Measurements from ENCODE around the gene ZNF142. TPM values are rescaled to one million over a fixed set of nuclear protein-coding genes. Genes with fewer than 3 reads are reported as not detected.

Gene ZNF142
- total RNA-seq, 1 experiment from 2014 or later, result 31.3 TPM

DNA sequence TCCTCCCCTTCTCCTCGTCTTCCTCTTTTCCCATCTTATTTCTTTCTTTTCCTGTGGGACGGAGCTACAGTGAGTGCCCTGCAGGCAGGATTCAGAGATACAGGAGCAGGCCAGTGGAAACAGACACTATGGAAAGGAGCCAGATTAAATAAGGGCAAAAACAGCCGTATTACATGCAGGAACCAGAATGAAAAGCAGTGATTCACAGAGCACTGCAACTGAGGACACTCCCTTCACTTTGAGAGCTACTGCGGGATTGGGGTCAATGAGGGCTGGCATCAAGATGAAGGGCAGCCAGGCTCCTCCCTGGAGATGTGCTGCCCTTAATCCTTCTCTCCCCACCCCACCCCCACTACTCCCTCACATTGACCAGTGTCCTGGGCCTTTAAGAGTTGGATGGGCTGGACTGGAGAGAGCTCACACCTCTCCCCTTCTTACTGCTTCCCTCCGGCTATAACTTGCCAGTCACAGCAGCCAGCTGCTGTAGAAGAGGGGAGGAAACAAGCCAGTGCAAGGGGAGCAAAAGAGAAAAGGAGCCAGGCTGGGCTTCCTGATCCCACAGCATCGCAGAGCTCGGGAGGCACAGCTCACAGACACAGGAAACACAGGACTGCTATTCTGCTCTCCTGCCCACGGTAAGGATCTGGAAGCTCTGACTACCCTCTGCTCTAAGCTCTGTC is 51.8 kb downstream of the ZNF142 start, which contains the start of gene PLCD4:
Gene PLCD4 (plus strand): TSS at position 464 of the 680 bp plus-strand sequence. CDS start 7,841 bp downstream, outside the sequence.
- Histone ChIP-seq H3K4me3 (ENCODE audit: low read depth in 2 of 2, low read length in 2 of 2) (peak within 1 kb of the TSS; percentile 31 to 50), H3K9me3 (ENCODE audit: control insufficient read depth, insufficient read depth, low read depth, low read length) (no peaks in the 10 kb centered on the region), H3K36me3 (ENCODE audit: control insufficient read depth, insufficient read depth, low read length) (no peaks in the 10 kb centered on the region), H3K4me1 (ENCODE audit: control insufficient read depth, insufficient read depth, low read length) (peaks cover 16% of the 10 kb centered on the region), H3K27ac (ENCODE audit: low read length) (peak within 1 kb of the TSS; percentile 42; the same call in 1 of the 2 replicates), H3K27me3 (ENCODE audit: control insufficient read depth, insufficient read depth, low read length) (no peaks in the 10 kb centered on the region)
- intact Hi-C loops (cut with micrococcal nuclease; ENCODE audit: unreplicated experiment) (no loop called here), in situ Hi-C loops (cut with HindIII; ENCODE audit: low pct_unique_long_range_greater_than_20kb, low sequenced_read_pairs) (no loop called here)
- no TSS peak for BruUV-seq (replicated peaks)
- CTCF ChIA-PET, result no interaction called here
- DNase-seq (ENCODE audit: low read depth, low spot score) (no peak), ATAC-seq (peak; percentile 81)
- POLR2A ChIA-PET, result interaction anchor here (0.6 kb wide), 1 partner anchor 34 kb away, joined by 4 read pairs; no protein-coding TSS in a partner anchor
- no peak for TF ChIP-seq SIN3A (IDR thresholded peaks at IDR 0.05; ENCODE audit: borderline replicate concordance, insufficient read depth, low read depth, low read length)
- no peak for TF ChIP-seq POLR2AphosphoS5 (IDR thresholded peaks at IDR 0.05; ENCODE audit: low read depth, low read length)
- TF ChIP-seq CTCF (IDR thresholded peaks at IDR 0.05), result no peak
- TF ChIP-seq, protein P1, sequence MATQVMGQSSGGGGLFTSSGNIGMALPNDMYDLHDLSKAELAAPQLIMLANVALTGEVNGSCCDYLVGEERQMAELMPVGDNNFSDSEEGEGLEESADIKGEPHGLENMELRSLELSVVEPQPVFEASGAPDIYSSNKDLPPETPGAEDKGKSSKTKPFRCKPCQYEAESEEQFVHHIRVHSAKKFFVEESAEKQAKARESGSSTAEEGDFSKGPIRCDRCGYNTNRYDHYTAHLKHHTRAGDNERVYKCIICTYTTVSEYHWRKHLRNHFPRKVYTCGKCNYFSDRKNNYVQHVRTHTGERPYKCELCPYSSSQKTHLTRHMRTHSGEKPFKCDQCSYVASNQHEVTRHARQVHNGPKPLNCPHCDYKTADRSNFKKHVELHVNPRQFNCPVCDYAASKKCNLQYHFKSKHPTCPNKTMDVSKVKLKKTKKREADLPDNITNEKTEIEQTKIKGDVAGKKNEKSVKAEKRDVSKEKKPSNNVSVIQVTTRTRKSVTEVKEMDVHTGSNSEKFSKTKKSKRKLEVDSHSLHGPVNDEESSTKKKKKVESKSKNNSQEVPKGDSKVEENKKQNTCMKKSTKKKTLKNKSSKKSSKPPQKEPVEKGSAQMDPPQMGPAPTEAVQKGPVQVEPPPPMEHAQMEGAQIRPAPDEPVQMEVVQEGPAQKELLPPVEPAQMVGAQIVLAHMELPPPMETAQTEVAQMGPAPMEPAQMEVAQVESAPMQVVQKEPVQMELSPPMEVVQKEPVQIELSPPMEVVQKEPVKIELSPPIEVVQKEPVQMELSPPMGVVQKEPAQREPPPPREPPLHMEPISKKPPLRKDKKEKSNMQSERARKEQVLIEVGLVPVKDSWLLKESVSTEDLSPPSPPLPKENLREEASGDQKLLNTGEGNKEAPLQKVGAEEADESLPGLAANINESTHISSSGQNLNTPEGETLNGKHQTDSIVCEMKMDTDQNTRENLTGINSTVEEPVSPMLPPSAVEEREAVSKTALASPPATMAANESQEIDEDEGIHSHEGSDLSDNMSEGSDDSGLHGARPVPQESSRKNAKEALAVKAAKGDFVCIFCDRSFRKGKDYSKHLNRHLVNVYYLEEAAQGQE (IDR thresholded peaks at IDR 0.05; ENCODE audit: insufficient read depth in 1 of 2, low read depth in 2 of 2, low read length in 1 of 2), result no peak

- in situ Hi-C loops (cut with HindIII; ENCODE audit: low pct_unique_long_range_greater_than_20kb, low sequenced_read_pairs), result no loop called here
- no peak for DNase-seq (ENCODE audit: low read depth, low spot score)
- TF ChIP-seq, protein P1 (IDR thresholded peaks at IDR 0.05; ENCODE audit: insufficient read depth in 1 of 2, low read depth in 2 of 2, low read length in 1 of 2), result no peak
- TF ChIP-seq SIN3A (IDR thresholded peaks at IDR 0.05; ENCODE audit: borderline replicate concordance, insufficient read depth, low read depth, low read length) (no peak), TCF7L2 (IDR thresholded peaks at IDR 0.05; ENCODE audit: low read depth, low read length) (no peak), CTCF (IDR thresholded peaks at IDR 0.05) (no peak), POLR2AphosphoS5 (IDR thresholded peaks at IDR 0.05; ENCODE audit: low read depth, low read length) (no peak)
- ATAC-seq, result no peak
- ChIA-PET POLR2A (no interaction called here), CTCF (no interaction called here)
- H3K36me3 ChIP-seq (ENCODE audit: control insufficient read depth, insufficient read depth, low read length), result no peaks in the 10 kb centered on the region
- H3K27ac ChIP-seq (ENCODE audit: low read length), result no peak overlapping the region
- no TSS peak for BruUV-seq (replicated peaks)
- H3K4me3 ChIP-seq (ENCODE audit: low read depth in 2 of 2, low read length in 2 of 2), result no peak overlapping the region
- intact Hi-C loops (cut with micrococcal nuclease; ENCODE audit: unreplicated experiment), result no loop called here
- H3K4me1 ChIP-seq (ENCODE audit: control insufficient read depth, insufficient read depth, low read length), result peaks cover 16% of the 10 kb centered on the region
- H3K27me3 ChIP-seq (ENCODE audit: control insufficient read depth, insufficient read depth, low read length), result no peaks in the 10 kb centered on the region
- no peaks in the 10 kb centered on the region for H3K9me3 ChIP-seq (ENCODE audit: control insufficient read depth, insufficient read depth, low read depth, low read length)
Measured at GRCh38 chr2:218605432-218605831, 54.0 kb downstream of the ZNF142 start.

Data from Panc1 (cell line).